Glomerular endothelial cell (primary cell): Measurements from ENCODE around the gene LPIN2. TPM values are rescaled to one million over a fixed set of nuclear protein-coding genes. Genes with fewer than 3 reads are reported as not detected.

Source experiments
- DNase-seq: peaks from one replicate; pipeline ENCODE4 v3.0.0-alpha.2; 2011; ENCODE audit warnings: low read depth, low spot score; ENCODE audit errors: extremely low read depth
- total RNA-seq: library from RNA; depleted of rRNA; stranded (reverse); fragments of >200 nt; gene quantifications from 2 replicates; pipeline ENCODE4 v1.2.3, GENCODE V29; 2015

The LPIN2 gene
- total RNA-seq, 1 donor from 2014 or later, result 19.3 TPM

DNA sequence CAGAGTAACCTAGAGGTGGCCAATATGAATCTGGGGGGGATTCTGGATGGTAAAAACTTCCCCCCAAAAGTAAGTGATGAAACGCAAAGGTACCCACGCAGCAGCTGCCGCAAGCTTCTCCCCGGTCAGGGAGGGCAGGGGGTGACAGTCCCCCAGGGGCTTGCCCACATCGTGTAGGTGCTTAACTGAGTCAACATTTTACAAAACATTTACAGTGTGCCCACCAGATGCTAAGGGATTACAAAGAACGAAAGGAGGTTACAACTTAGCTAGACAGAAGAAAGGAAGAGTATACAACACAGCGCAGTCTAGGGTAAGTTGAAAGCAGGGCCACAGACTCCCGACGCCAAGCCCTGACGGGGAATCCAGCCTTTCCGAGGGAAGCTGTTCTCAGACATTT is 45.6 kb downstream of the LPIN2 start:
- no peak for DNase-seq

DNA sequence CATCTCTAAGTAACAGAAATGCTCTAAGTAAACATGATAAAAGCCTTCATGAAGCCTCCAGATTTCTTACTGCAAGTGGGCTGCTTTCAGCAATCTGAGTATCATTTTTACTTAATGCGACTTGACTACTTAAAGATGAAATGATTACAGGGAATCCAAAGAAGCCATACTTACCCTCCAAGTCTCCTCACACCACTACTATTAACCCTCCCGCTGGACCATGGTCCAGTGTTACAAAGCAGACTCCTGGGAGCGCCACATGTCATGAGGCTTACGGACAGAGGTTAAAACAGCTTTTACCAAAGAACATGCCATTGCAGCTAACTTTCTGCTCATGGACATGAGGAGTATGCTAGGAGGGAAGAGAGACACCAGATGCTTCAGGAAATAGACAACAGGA is 46.4 kb downstream of the LPIN2 start:
- DNase-seq, result no peak

DNA sequence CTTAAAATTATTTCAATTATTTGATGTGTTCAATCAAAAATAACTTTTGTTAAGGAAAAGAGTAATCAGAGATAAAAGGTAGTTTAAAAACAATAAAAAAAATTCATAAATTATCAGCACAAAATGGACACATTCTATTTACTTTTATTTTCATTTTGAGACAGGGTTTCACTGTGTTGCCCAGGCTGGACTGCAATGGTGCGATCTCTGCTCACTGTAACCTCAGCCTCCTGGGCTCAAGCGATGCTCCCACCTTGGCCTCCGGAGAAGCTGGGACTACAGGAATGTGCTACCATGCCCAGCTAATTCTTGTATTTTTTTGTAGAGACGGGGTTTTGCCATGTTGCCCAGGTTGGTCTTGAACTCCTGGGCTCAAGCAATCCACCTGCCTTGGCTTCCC is 47.1 kb downstream of the LPIN2 start:
- no peak for DNase-seq

DNA sequence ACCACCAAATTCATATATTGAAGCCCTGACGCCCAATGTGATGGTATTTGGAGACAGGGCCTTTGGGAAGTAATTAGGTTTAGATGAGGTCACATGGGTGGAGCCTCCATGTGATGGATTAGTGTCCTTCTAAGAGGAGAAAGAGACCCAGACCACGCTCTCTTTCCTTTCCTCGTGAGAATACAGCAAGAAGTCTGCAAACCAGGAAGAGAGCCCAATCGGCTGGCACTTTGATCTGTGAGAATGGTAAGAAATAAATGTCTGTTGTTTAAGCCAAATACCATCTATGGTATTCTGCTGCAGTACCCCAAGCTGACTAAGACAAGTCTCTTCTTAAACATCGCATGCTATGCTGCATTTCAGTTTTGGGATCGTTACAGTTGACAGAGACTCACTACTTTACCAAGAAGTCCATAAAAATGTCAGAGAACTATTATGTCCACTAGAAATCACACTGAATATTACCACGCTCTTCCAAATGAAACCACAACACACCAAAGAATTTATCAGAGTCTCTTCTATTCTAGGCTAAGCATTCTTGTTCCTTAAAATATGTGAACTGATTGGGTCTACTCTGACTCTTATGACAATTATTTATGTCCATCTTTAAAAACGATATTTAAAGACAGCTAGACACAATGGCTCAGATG is 48.5 kb downstream of the LPIN2 start:
- DNase-seq, result no peak

Other genes with a start within 250 kb of the LPIN2 start
- 9.9 and 11.3 TPM in 2 replicates for gene EMILIN2, start 166.1 kb downstream of the LPIN2 start, total RNA-seq
- gene MYOM1, start 206.8 kb upstream of the LPIN2 start, total RNA-seq, result 0.15 and 0.41 TPM in 2 replicates
- 1,167 and 1,388 TPM in 2 replicates for gene MYL12A, start 234.7 kb upstream of the LPIN2 start, total RNA-seq
- gene MYL12B, start 249.0 kb upstream of the LPIN2 start, total RNA-seq, result 560 and 705 TPM in 2 replicates